ENCODE data around the gene PSME1. TPM values are rescaled to one million over a fixed set of nuclear protein-coding genes. Genes with fewer than 3 reads are reported as not detected.
A peak's percentile ranks its signal among the peaks of the same experiment; 100 is the strongest.

PSME1 gene
- total and polyA plus RNA-seq, 2 experiments from 2014 or later, result 61.1 to 215 TPM

- Histone ChIP-seq H3K79me2 (replicated peaks; ENCODE audit: insufficient read depth) (peaks cover 11% of the 10 kb centered on the region), H2AFZ (peak overlapping the region; percentile 95), H3K27ac (ENCODE audit: low read depth) (peak overlapping the region; percentile 94), H3K9me2 (ENCODE audit: insufficient read depth) (no peaks in the 10 kb centered on the region), H3F3A (replicated peaks; ENCODE audit: low read depth) (peaks cover 6% of the 10 kb centered on the region; the same call in 1 of the 2 replicates), H4K20me1 (replicated peaks; ENCODE audit: insufficient read depth) (no peaks in the 10 kb centered on the region; the same call in none of the 2 replicates), H3K36me3 (ENCODE audit: insufficient read depth) (peaks cover 7% of the 10 kb centered on the region; the same call in 1 of the 2 replicates), H3K4me3 (peak overlapping the region; percentile 77), H3K27me3 (ENCODE audit: insufficient read depth) (no peaks in the 10 kb centered on the region), H3K4me2 (peak overlapping the region; percentile 96), H3K4me1 (ENCODE audit: insufficient read depth) (peaks cover 6% of the 10 kb centered on the region)
- peak; percentile 61 for ATAC-seq
- Mint-ChIP-seq H3K4me3 (peak overlapping the region; percentile 93), H3K9me3 (peaks cover 3% of the 10 kb centered on the region; the same call in 1 of the 3 replicates), H3K27me3 (ENCODE audit: insufficient read depth, low read depth, poor library complexity) (peaks cover 23% of the 10 kb centered on the region), H3K27ac (peak overlapping the region; percentile 99), H3K36me3 (ENCODE audit: low read depth) (peaks cover 20% of the 10 kb centered on the region), H3K4me1 (peaks cover 16% of the 10 kb centered on the region)
- DNase-seq (ENCODE audit: low spot score), result peak; percentile 95
- TF ChIP-seq ZNF114 (CRISPR knock-in tag; IDR thresholded peaks at IDR 0.05) (no peak), CTCF (conservative IDR thresholded peaks at IDR 0.05; ENCODE audit: low read depth in 2 of 2) (no peak), CREB1 (CRISPR knock-in tag; IDR thresholded peaks at IDR 0.05; ENCODE audit: low read depth) (peak; percentile 62), EZH2phosphoT487 (IDR thresholded peaks at IDR 0.05; ENCODE audit: unreplicated experiment) (no peak), ETS1 (IDR thresholded peaks at IDR 0.05) (no peak; the same call in 1 of the 2 replicates), ZNF462 (CRISPR knock-in tag; IDR thresholded peaks at IDR 0.05) (no peak), POLR2AphosphoS5 (IDR thresholded peaks at IDR 0.05; ENCODE audit: low read depth) (no peak; the same call in none of the 2 replicates), STAT1 (IDR thresholded peaks at IDR 0.05; ENCODE audit: unreplicated experiment) (no peak), JUNB (IDR thresholded peaks at IDR 0.05; ENCODE audit: unreplicated experiment) (peak; percentile 90), ZNF331 (CRISPR knock-in tag; IDR thresholded peaks at IDR 0.05; ENCODE audit: low read depth) (no peak), REST (IDR thresholded peaks at IDR 0.05; ENCODE audit: unreplicated experiment) (no peak), NANOG (IDR thresholded peaks at IDR 0.05; ENCODE audit: borderline replicate concordance) (no peak), EZH2 (IDR thresholded peaks at IDR 0.05; ENCODE audit: low read depth, unreplicated experiment) (no peak)
Observed at GRCh38 chr14:24113801-24114531, 22.0 kb upstream of the PSME1 start.
